HG02938 (cell line): ENCODE measurements around the gene ACSF2.

Source experiments
- ATAC-seq: cut with Tn5 transposase; IDR thresholded peaks from one replicate; pipeline ENCODE4 v1.9.1; 2021; ENCODE audit warnings: mild to moderate bottlenecking, moderate library complexity; ENCODE audit not compliant: unreplicated experiment

The ACSF2 gene

DNA sequence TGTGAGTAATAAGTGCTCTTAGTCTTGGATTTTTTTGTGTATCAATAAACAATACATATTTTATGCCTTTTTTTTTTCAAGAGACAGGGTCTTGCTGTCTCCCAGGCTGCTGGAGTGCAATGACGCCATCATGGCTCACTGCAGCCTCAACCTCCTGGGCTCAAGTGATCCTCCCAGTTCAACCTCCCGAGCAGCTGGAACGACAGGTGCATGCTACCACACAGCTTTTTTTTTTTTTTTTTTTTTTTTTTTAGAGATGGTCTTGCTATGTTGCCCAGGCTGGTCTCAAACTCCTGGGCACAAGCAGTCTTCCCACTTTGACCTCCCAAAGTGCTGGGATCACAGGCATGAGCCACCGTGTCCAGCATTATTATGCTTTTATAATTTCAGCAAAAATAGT is 13.0 kb downstream of the ACSF2 start:
- ATAC-seq, result no peak

DNA sequence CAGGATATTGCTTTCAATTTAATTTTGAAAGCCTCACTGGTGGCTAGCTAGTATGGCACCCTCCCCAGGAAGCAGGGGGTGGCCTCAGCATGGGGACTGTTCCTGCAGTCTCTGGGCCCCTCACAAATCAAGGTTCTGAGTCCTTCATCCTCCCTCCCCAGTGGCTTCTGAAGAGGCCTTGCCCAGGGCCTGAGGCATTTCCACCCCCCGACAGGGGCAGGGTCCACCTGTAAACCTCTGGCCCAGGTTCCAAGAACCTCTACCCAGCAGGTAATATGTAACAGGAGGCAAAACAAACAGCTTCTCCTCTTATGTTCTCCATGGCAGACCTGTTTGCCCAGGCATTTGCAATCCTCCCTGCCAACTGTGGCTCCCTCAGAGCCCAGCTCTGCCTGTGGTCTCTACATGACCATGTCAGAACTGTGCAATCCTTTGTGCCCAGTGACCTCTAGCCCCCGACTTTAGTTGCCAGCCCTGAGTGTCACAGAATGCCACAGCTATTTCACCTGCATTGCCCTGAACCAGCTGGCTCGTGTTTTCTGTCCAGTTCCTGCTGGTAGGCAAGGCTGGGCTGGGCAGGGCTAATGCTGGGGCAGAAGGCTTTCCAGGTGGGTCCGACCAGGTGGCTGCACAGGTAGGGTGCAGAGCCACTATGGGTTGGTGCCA is 14.3 kb downstream of the ACSF2 start:
- ATAC-seq, result no peak

DNA sequence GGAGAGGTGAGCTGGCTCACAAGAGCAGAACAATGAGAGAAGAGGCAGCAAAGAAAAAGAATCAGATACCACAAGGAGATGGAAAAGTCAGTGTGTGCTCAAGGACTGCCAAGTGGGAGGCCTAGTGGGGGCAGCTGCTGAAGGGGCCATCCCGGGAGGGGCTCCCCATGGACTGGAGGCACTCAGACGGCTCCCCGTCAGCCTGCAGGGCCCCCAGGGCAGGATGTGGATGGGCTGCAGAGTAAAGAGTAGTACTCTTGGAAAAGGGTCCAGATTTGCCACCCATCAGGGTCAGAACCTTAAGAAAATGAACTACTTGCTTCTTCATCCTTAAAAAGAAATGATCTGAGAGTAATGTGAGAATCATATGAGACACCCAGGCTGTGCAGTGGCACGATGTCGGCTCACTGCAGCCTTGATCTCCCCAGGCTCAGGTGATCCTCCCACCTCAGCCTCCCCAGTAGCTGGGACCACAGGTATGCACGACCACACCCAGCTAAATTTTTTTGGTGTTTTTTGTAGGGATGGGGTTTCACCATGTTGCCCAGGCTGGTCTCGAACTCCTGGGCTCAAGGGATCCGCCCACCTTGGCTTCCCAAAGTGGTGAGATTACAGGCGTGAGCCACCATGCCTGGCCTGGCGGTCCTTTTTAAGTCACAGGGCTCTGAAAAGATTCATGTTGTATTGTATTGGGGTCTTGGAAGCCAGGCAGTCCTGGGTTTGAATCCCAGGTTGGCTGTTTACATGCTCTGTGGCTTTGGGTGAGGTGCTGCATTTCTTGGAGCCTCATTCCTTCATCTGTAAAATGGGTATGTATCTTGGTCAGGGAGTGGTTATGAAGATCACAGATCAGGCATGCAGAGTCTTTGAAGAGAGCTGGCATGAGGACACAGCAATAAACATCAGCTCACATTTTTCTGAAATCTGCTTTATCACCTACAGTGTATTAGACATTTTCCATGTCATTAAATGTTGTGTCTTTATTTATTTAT is 15.1 kb downstream of the ACSF2 start:
- ATAC-seq, result no peak

DNA sequence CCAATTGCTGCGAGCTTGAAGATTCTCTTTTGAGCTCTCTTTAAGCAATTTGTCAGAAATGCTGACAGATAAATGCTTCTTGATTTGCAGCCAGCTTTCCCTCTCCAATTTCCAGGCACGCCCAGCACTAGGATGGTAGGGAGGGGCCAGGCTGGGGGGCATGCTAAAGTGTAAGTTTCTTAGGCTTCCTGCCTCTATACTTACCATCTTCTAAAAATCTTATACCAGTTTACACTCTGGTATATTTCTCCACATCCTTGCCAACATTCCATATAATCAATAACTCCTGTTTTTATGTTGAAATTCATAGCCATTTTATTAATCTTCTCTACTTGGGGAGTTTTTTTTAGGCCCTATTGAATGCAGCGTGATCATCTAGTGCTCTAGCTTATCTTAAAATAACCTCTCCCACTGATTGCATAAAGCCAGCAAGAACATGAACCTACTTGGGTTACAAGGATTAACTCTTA is 17.5 kb downstream of the ACSF2 start:
- no peak for ATAC-seq

DNA sequence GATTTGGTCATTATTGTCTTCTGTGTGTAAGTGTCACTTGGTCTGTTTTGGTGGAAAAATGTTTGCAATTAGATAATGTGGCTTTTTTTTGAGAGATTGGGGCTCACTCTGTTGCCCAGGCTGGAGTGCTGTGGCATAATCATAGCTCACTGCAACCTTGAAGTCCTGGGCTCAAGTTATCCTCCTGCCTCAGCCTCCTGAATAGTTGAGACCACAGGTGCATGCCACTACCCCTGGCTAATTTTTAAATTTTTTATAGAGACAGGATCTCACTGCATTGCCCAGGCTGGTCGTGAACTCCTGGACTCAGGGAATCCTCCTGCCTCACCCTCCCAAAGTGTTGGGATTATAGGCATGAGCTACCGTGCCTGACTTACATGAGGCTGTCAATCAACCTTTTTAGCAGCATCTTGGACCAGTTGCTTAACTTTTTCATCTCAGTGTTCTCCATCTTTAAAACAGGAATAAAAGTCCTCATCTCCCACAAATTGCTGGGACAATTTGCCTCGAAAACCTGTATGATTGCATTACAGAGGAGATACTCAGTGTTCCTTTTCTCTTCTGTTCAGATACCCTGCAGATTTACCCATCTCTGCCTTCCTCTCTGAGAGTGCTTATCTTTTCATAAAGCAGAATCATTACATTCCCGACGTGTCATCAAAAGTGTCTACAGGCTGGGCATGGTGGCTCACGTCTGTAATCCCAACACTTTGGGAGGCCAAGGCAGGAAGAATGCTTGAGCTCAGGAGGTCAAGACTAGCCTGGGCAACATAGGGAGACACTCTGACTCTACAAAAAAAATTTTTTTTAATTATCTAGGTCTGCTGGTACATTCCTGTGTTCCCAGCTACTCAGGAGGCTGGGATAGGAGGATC is 19.1 kb downstream of the ACSF2 start:
- ATAC-seq, result no peak

DNA sequence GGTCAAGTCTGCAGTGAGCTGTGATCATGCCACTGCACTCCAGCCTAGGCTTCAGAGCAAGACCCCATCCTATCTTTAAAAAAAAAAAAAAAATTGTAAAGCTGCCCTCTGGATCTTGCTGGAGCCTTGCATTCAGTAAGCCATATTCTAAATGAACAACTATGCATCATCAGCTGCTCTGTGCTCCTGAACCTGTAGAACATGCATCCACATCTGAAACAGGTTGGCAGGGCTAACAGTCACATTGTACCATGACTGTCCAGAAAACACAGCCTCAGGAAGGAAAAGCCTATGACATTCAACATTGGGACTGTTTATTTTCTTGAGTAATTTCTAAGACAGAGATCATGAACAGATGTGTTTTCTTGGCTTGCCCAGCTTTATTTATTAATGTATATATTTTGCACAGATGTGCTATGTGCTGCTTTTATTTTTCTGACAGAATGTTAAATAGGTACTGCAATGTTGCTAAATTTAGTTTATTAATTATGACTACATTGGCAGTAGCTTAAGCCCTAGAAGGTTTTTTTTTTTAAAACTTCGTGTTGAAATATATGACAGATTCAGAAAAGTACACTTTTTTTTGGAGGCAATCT is 19.8 kb downstream of the ACSF2 start:
- ATAC-seq, result no peak

DNA sequence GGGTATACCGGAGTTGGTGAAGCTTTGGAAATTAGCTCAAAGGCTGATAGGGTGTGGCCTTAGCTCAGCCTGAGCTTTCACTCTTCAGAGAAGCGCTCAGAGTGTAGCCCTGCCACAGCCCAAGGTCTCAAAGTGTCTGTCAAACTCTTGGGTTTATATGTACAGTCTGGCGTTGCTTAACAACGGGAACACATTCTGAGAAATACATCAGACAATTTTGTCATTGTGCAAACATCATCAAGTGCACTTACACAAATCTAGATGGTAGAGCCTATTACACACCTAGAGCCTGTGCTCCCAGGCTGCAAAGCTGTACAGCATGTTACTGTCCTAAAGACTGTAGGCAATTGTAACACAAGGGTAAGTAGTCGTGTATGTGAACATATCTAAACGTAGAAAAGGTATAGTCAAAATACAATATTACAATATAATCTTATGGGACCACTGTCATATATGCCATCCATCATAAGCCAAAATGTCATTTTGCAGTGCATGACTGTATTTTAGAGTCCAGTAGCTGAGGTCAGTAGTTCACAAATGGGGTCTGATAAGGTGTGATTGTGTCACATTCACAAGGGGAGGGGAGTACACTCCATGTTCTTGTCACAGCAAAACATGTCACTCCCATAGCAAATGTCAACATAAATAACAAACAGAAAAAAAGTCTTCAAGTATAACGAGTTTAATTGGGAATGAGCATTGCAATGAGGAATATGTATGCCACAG is 22.0 kb downstream of the ACSF2 start:
- no peak for ATAC-seq

DNA sequence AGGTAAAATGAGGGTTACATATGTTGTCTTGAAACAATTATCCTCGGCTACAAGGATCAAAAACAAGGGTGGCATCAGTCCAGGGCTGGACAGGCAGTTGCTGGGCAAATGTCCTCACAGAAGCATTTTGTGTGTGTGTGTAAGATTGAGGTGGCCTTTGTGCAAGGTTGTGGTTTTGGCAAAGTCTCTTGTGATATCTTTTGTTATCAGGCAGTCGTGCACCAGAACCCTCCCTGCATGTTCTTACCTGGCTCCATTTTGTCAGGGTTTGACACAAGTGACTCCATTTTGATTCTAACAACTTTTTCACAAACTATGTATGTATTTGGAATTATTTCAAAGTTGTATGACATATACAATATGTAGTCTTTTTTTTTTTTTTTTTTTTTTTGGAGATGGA is 22.6 kb downstream of the ACSF2 start:
- ATAC-seq, result no peak

DNA sequence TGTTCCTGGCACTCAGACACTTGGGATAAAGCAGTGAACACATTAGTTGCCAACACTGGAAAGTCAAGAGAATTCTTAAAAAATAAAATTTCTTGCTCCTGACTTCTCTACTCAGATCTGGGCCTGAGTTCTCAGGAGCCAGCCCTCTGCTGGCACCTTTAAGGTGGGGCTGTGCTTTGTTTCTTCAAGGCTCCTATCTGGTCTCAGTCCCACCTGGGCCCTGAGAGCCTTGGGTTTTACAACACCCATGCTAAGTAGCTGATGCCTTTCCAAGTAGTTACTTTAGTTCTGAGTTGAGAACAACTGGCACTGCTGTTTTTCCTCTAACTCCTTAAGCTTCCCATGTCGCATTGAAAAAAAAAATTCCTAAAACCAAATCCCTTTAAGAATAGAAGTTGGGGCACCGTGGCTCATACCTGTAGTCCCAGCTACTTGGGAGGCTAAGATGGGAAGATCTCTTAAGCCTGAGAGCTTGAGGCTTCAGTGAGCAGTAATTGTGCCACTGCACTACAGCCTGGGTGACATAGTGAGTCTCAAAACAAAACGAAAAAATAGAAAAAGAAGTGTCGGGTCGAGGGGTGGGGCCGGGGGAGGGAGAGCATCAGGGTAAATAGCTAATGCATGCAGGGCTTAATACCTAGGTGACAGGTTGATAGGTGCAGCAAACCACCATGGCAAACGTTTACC is 26.1 kb downstream of the ACSF2 start:
- ATAC-seq, result no peak

DNA sequence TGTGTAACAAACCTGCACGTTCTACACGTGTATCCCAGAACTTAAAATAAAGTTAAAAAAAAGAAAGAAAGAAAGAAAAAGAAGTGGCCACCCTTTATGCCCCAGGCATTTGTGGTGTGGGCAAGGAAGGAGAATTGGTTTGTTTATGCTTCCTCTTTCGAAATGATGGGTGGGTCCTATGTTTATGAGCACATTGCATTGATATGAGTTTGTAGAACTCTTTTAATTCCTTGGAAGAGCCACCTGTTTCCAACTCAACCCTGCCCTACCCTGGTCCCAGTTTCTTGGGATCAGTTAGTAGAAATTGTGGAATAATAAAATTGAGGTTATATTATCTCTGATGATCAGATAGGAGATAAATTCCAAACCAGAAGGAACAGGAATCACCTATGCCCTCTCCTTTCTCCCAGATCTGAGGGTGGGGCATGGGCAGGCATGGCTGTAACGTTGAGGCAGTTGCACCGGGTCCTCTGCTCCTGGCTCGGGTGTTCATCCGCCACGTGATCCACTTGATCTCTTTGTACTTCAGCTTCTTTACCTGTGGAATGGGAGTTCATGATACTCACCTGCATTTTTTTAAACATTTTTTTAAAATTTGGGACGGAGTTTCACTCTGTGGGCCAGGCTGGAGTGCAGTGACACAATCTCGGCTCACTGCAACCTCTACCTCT is 26.7 kb downstream of the ACSF2 start:
- no peak for ATAC-seq

DNA sequence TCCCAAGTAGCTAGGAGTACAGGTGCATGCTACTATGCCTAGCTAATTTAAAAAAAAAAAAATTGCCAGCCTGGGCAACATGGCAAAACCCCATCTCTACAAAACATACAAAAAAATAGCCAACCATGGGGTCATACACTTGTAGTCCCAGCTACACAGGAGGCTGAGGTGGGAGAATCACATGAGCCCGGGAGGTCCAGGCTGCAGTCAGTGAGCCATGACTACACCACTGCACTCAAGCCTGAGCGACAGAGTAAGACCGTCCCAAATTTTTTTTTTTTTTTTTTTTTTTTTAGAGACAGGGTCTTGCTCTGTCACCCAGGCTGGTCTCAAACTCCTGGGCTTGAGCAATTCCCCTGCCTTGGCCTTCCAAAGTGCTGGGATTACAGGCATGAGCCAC is 27.9 kb downstream of the ACSF2 start:
- ATAC-seq, result no peak

DNA sequence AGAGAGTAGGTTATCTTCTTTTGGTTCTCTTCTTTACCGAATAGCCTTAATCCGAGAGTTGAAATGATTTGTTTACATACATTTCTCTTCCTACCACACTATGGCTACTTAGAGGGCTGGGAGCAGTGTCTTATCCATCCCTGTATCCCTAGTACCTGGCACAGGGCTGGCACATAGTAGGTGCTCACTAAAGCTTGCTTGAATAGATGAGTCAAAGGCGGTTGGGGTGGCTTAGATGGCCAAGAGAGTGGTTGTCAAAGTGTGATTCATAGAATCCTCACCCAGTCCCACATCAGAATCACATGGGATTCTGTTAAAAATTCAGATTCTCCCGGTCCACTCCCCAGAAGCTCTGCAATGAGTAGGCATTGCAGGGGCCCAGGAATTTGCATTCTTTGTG is 31.6 kb downstream of the ACSF2 start:
- no peak for ATAC-seq

DNA sequence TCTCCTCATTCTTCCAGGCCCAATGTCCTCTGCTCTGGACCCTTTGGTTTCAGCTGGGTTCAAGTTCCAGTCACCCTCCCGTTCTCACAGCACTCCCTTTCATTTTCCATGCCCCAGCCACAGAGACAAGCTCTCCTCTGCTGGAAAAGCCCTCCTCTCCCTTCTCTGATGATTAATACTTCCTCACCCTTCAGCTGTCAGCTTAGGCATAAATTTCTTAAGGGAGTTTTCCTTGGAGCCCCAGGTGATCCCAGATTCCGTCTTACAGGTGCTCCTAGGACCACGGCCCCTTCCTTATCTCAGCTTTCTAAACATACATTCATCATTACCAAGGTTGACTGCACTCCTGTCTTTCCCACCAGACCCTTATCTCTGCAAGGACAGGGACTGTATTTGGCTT is 32.3 kb downstream of the ACSF2 start:
- ATAC-seq, result no peak

DNA sequence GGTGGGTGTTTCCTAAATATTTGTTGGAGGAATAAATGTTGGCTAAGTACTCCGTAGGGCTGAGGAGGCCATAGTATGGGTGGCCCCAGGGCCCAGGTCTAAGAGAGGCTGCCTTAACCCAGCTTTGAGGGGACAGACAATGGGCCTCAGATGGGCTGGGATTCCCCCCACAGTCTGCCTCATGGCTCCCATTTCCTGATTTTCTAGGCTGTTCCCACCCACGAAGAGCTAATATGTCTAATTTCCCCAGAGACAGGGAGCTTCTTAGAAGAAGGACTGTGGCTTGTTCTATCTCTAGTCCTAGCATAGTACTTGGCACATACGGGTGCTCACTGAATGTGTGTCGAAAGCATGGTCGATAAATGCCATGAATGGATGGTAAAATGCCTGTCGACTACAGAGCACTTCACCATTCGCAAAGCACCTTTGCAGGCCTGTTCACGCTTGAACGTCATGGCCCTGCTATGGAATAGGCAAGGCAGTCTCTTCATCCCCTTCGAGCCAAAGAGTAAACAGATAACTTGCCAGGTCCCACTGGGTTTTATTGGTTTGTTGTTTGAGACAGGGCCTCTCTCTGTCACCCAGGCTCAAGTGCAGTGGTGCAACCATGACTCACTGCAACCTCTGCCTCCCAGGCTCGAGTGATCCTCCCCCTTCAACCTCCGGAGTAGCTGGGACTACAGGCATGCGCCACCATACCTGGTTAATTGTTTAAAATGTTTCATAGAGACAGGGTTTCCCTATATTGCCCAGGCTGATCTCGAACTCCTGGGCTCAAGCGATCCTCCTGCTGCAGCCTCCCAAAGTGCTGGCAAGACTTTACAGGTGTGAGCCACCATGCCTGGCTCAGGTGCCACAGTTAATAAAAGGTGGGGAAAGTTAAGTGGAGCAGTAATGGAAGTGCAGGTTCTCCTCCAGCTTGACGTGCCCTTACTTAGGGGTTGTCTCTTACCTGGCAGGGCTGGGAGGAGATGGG is 33.0 kb downstream of the ACSF2 start:
- no peak for ATAC-seq

DNA sequence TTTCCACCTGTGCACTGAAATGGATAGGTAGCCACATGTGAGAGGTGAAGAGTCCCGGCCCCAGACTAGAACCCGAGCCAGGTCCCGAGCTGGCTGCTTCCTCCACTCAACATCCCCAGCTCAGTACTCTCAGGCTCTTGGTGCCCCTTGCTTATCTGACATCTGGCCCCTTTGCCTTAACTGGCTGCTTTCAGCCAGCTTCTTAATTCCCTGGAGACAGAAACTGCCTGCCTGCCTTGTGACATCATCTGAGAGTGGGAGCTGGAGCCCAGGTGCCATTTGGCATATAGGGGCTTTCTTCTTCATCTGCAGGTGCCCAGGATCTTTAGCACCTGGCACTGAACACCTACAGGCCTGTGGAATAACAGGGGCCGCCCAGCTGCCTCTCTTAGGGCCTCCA is 33.7 kb downstream of the ACSF2 start:
- no peak for ATAC-seq

DNA sequence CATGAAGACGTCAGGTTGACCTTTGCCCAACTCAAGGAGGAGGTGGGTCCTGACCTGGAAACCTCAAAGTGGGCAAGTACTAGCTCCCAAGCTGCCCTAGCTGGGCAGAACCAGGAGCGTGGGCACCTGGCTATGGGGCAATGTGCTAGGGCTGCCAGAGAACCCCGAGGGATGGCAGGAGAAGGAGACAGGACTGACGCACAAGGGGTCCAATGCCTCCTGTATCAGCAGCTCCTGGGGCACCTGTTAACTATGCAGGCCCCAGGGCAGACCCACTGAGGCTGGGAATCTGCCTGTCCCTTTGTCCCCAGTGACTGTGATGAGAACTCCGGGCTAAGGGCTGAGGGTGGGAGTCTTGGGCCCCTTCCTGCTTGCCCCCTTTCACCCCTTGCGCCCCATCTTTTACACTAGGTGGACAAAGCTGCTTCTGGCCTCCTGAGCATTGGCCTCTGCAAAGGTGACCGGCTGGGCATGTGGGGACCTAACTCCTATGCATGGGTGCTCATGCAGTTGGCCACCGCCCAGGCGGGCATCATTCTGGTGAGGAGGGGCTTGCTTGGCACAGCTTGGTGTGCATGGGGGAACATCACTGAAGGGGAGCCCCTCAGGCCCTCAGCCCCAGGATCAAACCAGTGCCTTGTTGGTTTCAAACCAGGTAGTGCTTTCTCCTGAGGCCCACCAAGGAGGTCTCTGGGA is 35.0 kb downstream of the ACSF2 start:
- ATAC-seq, result no peak

DNA sequence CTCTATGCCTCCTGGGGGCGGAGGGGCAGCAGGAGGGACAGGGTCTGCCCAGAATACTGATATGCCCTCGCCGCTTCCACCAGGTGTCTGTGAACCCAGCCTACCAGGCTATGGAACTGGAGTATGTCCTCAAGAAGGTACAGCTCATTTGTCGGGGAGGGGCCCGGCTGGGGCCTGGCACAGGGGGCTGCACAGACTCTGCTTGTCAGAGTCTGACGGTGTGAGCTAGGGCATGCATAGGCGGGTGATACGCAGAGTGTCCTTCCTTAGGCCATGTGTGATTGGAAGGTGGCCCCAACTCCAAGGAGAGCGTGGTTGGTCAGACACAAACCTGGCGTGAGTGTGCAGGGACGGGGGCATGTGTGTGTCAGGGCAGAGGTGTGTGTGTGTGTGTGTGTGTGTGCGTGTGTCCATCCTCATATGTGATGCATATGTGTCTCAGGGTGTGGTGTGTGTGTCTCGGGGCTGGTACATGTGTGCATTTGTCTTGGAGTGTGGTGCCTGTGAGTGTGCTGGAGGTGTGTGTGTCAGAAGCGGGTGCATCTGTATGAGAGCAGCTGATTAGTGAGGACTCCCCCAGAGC is 35.6 kb downstream of the ACSF2 start:
- no peak for ATAC-seq
